Measurements from ENCODE around the gene ATF6. TPM values are rescaled to one million over a fixed set of nuclear protein-coding genes. Genes with fewer than 3 reads are reported as not detected.

Gene ATF6
- total RNA-seq, 1 experiment from 2014 or later = 20.9 TPM

DNA sequence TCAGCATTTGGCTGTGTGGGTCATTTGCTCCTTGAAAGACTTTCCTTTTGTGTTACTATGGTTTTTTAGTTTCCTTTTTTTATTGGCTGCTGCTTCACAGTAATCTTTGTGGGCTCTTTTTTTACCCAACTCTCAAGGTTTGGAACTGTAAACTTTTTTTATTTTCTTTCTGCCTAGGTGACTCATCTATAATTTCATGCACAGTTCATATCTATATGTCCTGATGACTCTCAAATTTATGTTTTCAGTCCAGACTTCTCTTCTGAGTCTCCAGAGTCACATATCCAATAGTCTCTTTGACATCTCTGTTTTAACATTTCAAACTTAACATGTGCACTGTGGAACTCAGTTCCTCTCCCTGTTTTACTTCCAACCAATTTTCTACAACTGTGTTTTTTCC is 83.4 kb downstream of the ATF6 start:
- Histone ChIP-seq H3K9me3 (ENCODE audit: control insufficient read depth in 1 of 2, insufficient read depth in 1 of 2, low read depth in 1 of 2, low read length in 2 of 2) (no peaks in the 10 kb centered on the region), H4K20me1 (ENCODE audit: insufficient read depth) (no peaks in the 10 kb centered on the region), H3K27ac (ENCODE audit: low read depth, low read length) (no peak overlapping the region), H2AFZ (ENCODE audit: low read depth, low read length, poor library complexity, severe bottlenecking) (no peak overlapping the region), H3K27me3 (ENCODE audit: insufficient read depth, low read length) (no peaks in the 10 kb centered on the region), H3K4me2 (ENCODE audit: low read length) (no peak overlapping the region), H3K4me3 (replicated peaks in 1 of 2; ENCODE audit: low read depth in 1 of 2, low read length in 2 of 2) (no peak overlapping the region), H3K36me3 (ENCODE audit: control insufficient read depth in 1 of 2, insufficient read depth in 2 of 2, low read length in 2 of 2) (peaks cover 0 to 7% of the 10 kb centered on the region in 2 experiments; a peak in 1 of 4 replicates), H3K9ac (ENCODE audit: low read length) (no peak overlapping the region), H3K9me2 (ENCODE audit: insufficient read depth) (no peaks in the 10 kb centered on the region), H3K79me2 (ENCODE audit: insufficient read depth, low read length) (no peaks in the 10 kb centered on the region), H3K4me1 (ENCODE audit: control insufficient read depth in 1 of 2, insufficient read depth in 2 of 2, low read length in 2 of 2) (no peaks in the 10 kb centered on the region)
- intact Hi-C loops (cut with micrococcal nuclease) = no loop called here
- BruUV-seq (replicated peaks) = no TSS peak
- ChIA-PET CTCF (no interaction called here), RAD21 (ENCODE audit: low non-redundant PET in 1 of 2, low total read pairs in 2 of 2, uncharacterized antibody in 2 of 2, unreplicated experiment in 2 of 2) (no interaction called here), POLR2A (no interaction called here)
- ATAC-seq (no peak), DNase-seq (ENCODE audit: low read depth, low spot score) (no peak)
- TF ChIP-seq POLR2AphosphoS5 (IDR thresholded peaks at IDR 0.05; ENCODE audit: low read depth, low read length) = no peak
- no peak for TF ChIP-seq ZFX (IDR thresholded peaks at IDR 0.05)
- no peak for TF ChIP-seq CEBPB (IDR thresholded peaks at IDR 0.05; ENCODE audit: low read depth)
- TF ChIP-seq, protein P1, sequence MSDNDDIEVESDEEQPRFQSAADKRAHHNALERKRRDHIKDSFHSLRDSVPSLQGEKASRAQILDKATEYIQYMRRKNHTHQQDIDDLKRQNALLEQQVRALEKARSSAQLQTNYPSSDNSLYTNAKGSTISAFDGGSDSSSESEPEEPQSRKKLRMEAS (IDR thresholded peaks at IDR 0.05) = no peak
- TF ChIP-seq ZNF274 (IDR thresholded peaks at IDR 0.05; ENCODE audit: low read depth, low read length) = no peak
- no peak for TF ChIP-seq ZBTB33 (IDR thresholded peaks at IDR 0.05; ENCODE audit: extremely low read depth, insufficient replicate concordance, low read length)
- TF ChIP-seq EGR1 (IDR thresholded peaks at IDR 0.05; ENCODE audit: low read depth) = no peak
- TF ChIP-seq ELF1 (IDR thresholded peaks at IDR 0.05; ENCODE audit: borderline replicate concordance, low read depth) = no peak
- no peak for TF ChIP-seq SP1 (IDR thresholded peaks at IDR 0.05; ENCODE audit: low read depth)
- TF ChIP-seq POLR2A (IDR thresholded peaks at IDR 0.05; ENCODE audit: borderline replicate concordance, extremely low read depth, insufficient read depth, insufficient read length) = no peak
- no peak for TF ChIP-seq RAD21 (IDR thresholded peaks at IDR 0.05; ENCODE audit: low read depth)
- no peak for TF ChIP-seq REST (IDR thresholded peaks at IDR 0.05; ENCODE audit: low read depth)
- no peak for TF ChIP-seq EZH2phosphoT487 (IDR thresholded peaks at IDR 0.05; ENCODE audit: borderline replicate concordance)
- no peak for TF ChIP-seq TCF7L2 (IDR thresholded peaks at IDR 0.05; ENCODE audit: borderline replicate concordance, extremely low read depth, insufficient read depth, insufficient read length)
- TF ChIP-seq JUND (IDR thresholded peaks at IDR 0.05) = no peak

Data from HCT116 (cell line).